Type B pancreatic cell (in vitro differentiated cells): Measurements from ENCODE around the gene NLGN3. TPM values are rescaled to one million over a fixed set of nuclear protein-coding genes. Genes with fewer than 3 reads are reported as not detected.

ENCODE experiments used
- DNase-seq: peaks from one replicate; pipeline ENCODE4 v3.0.0; 2021; ENCODE audit warnings: mixed read lengths; ENCODE audit not compliant: unreplicated experiment; ENCODE audit errors: extremely low spot score
- H3K27ac Mint-ChIP-seq: 2 replicates; pipeline ENCODE4 v1.8.0; 2021; ENCODE audit warnings: mild to moderate bottlenecking, mixed read lengths
- H3K27me3 Mint-ChIP-seq: 2 replicates; pipeline ENCODE4 v1.8.0; 2021; ENCODE audit warnings: mixed read lengths
- H3K36me3 Mint-ChIP-seq: 2 replicates; pipeline ENCODE4 v1.8.0; 2021; ENCODE audit warnings: mixed read lengths
- H3K4me1 Mint-ChIP-seq: one replicate; pipeline ENCODE4 v1.8.0; 2021; ENCODE audit warnings: mixed read lengths; ENCODE audit not compliant: unreplicated experiment
- H3K4me3 Mint-ChIP-seq: 2 replicates; pipeline ENCODE4 v1.8.0; 2021; ENCODE audit warnings: mild to moderate bottlenecking, mixed read lengths
- H3K9me3 Mint-ChIP-seq: 2 replicates; pipeline ENCODE4 v1.8.0; 2021; ENCODE audit warnings: mixed read lengths
- CTCF ChIP-seq: fragments of 200-600 bp; sonication (generic); conservative IDR thresholded peaks from 2 replicates; pipeline ENCODE4 v1.5.0; 2021; ENCODE audit warnings: antibody characterized with exemption, mild to moderate bottlenecking
- total RNA-seq: library from RNA; stranded (reverse); gene quantifications from 2 replicates; pipeline ENCODE4 v1.2.1, GENCODE V29; 2021; ENCODE audit warnings: low replicate concordance

The NLGN3 gene
- total RNA-seq, 1 donor from 2014 or later, result 17.9 TPM

- Mint-ChIP-seq H3K4me1 (peaks cover 20% of the 10 kb centered on the region), H3K9me3 (peaks cover 7% of the 10 kb centered on the region), H3K27ac (no peak overlapping the region), H3K36me3 (no peaks in the 10 kb centered on the region), H3K27me3 (no peaks in the 10 kb centered on the region), H3K4me3 (no peak overlapping the region)
- TF ChIP-seq CTCF, result no peak
- DNase-seq, result no peak
Measured at GRCh38 chrX:71109051-71109450, 35.6 kb upstream of the NLGN3 start.

- Mint-ChIP-seq H3K4me1 (peaks cover 13% of the 10 kb centered on the region), H3K4me3 (no peak within 1 kb of the TSS), H3K27me3 (no peaks in the 10 kb centered on the region), H3K27ac (peak within 1 kb of the TSS; percentile 84), H3K36me3 (no peaks in the 10 kb centered on the region), H3K9me3 (peaks cover 7% of the 10 kb centered on the region)
- no peak for TF ChIP-seq CTCF
- DNase-seq, result no peak
Measured at GRCh38 chrX:71111141-71111843, 33.3 kb upstream of the NLGN3 start, which contains the start of gene IL2RG. TSS of gene IL2RG (minus strand) at chrX:71111577. CDS start at chrX:71111539, 38 bp downstream.

- DNase-seq, result no peak
- H3K27ac Mint-ChIP-seq, result peak overlapping the region; percentile 84
- no peak overlapping the region for H3K4me3 Mint-ChIP-seq
- TF ChIP-seq CTCF, result no peak
- H3K27me3 Mint-ChIP-seq, result no peaks in the 10 kb centered on the region
- no peaks in the 10 kb centered on the region for H3K36me3 Mint-ChIP-seq
- peaks cover 13% of the 10 kb centered on the region for H3K4me1 Mint-ChIP-seq
- H3K9me3 Mint-ChIP-seq, result peaks cover 7% of the 10 kb centered on the region
Measured at GRCh38 chrX:71111921-71112431, 32.7 kb upstream of the NLGN3 start.

GRCh38 chrX:71117358-71117757, 27.3 kb upstream of the NLGN3 start:
- H3K4me1 Mint-ChIP-seq, result no peaks in the 10 kb centered on the region
- DNase-seq, result no peak
- H3K36me3 Mint-ChIP-seq, result peaks cover 3% of the 10 kb centered on the region
- H3K4me3 Mint-ChIP-seq, result peak overlapping the region; percentile 39
- no peak for TF ChIP-seq CTCF
- peaks cover under 1% of the 10 kb centered on the region for H3K9me3 Mint-ChIP-seq
- H3K27ac Mint-ChIP-seq, result no peak overlapping the region
- H3K27me3 Mint-ChIP-seq, result no peaks in the 10 kb centered on the region

- Mint-ChIP-seq H3K27me3 (no peaks in the 10 kb centered on the region), H3K4me3 (peak within 1 kb of the TSS; percentile 87), H3K27ac (peak within 1 kb of the TSS; percentile 72), H3K9me3 (no peaks in the 10 kb centered on the region), H3K36me3 (peaks cover 3% of the 10 kb centered on the region), H3K4me1 (no peaks in the 10 kb centered on the region)
- peak; percentile 81 for DNase-seq
- no peak for TF ChIP-seq CTCF
Measured at GRCh38 chrX:71118032-71118984, 26.3 kb upstream of the NLGN3 start, which contains the start of gene MED12. TSS of gene MED12 (plus strand) at chrX:71118596. CDS start at chrX:71118755, 159 bp downstream.
